Thyroid gland (tissue), 4 donors: Measurements from ENCODE around the gene COL27A1. TPM values are rescaled to one million over a fixed set of nuclear protein-coding genes. Genes with fewer than 3 reads are reported as not detected.

Experiments used
- DNase-seq, 2 donors: peaks; one replicate each; pipeline ENCODE4 v3.0.0-alpha.2; 2019
- H3K27ac ChIP-seq, 3 donors: fragments of 200-600 bp; sonication (generic); 1 replicate in 2 of 3; 2 replicates in 1 of 3; pipeline ENCODE4 v1.5.1; 2016 to 2019; ENCODE audit warnings: mild to moderate bottlenecking in 1 of 3, moderate library complexity in 1 of 3
- H3K27me3 ChIP-seq: fragments of 200-600 bp; sonication (generic); one replicate; pipeline ENCODE4 v1.5.1; 2019
- H3K36me3 ChIP-seq, 2 donors: fragments of 200-600 bp; sonication (generic); one replicate each; pipeline ENCODE4 v1.5.1; 2016 to 2019
- H3K4me1 ChIP-seq, 2 donors: fragments of 200-600 bp; sonication (generic); one replicate each; pipeline ENCODE4 v1.5.1; 2017 to 2019
- H3K4me3 ChIP-seq, 3 donors: fragments of 200-600 bp; sonication (generic); replicated peaks in 1 of 3; 1 replicate in 2 of 3; 2 replicates in 1 of 3; pipeline ENCODE4 v1.5.1; 2016; ENCODE audit warnings: mild to moderate bottlenecking in 1 of 3
- H3K9me3 ChIP-seq: fragments of 200-600 bp; sonication (generic); one replicate; pipeline ENCODE4 v1.5.1; 2017
- POLR2A ChIP-seq, 2 donors: fragments of 450-650 bp; IDR thresholded peaks; one replicate each; pipeline ENCODE4 v1.6.1; 2017; ENCODE audit warnings: antibody characterized with exemption in 2 of 2, mild to moderate bottlenecking in 2 of 2, moderate library complexity in 1 of 2
- WGBS, 2 donors: methylation state at CpG; one replicate each; pipeline ENCODE4 v1.1.5; 2017; 5-methylcytosine and 5-hydroxymethylcytosine counted together
- intact Hi-C: fragments of 100-400 bp; cut with DNase I; formaldehyde crosslinking; loops from one replicate; pipeline ENCODE4 v1.15.1; 2023
- total RNA-seq, 4 donors: library from RNA; depleted of rRNA; stranded (reverse); fragments of >200 nt; gene quantifications; one replicate each; pipeline ENCODE4 v1.2.3, GENCODE V29; 2016
- TF ChIP-seq, protein P1 (sequence below), 6 experiments: fragments of 200-600 bp in 3 of 6; fragments of 450-650 bp in 3 of 6; sonication (generic) in 3 of 6; IDR thresholded peaks; one replicate each; pipeline ENCODE4 v1.5.1; 2016 to 2019; ENCODE audit warnings: antibody characterized with exemption in 6 of 6, mild to moderate bottlenecking in 2 of 6, inconsistent platforms in 1 of 6, moderate library complexity in 1 of 6

The COL27A1 gene
- total RNA-seq, 4 donors from 2014 or later = 6.7 to 32.5 (median 10.6) TPM

- peak overlapping the region in 2 of 3 donors; percentile 7 to 52 for H3K4me3 ChIP-seq
- peak overlapping the region in 1 of 3 donors; percentile 56 for H3K27ac ChIP-seq
- WGBS, 2 donors = 1 to 3% methylated on average over 17 to 20 of the region's 57 CpGs
- peak; percentile 23 to 33 for DNase-seq
- no peaks in the 10 kb centered on the region for H3K9me3 ChIP-seq
- H3K27me3 ChIP-seq = no peaks in the 10 kb centered on the region
- H3K4me1 ChIP-seq = peaks cover 0 to 28% of the 10 kb centered on the region in 2 donors
- TF ChIP-seq, protein P1, sequence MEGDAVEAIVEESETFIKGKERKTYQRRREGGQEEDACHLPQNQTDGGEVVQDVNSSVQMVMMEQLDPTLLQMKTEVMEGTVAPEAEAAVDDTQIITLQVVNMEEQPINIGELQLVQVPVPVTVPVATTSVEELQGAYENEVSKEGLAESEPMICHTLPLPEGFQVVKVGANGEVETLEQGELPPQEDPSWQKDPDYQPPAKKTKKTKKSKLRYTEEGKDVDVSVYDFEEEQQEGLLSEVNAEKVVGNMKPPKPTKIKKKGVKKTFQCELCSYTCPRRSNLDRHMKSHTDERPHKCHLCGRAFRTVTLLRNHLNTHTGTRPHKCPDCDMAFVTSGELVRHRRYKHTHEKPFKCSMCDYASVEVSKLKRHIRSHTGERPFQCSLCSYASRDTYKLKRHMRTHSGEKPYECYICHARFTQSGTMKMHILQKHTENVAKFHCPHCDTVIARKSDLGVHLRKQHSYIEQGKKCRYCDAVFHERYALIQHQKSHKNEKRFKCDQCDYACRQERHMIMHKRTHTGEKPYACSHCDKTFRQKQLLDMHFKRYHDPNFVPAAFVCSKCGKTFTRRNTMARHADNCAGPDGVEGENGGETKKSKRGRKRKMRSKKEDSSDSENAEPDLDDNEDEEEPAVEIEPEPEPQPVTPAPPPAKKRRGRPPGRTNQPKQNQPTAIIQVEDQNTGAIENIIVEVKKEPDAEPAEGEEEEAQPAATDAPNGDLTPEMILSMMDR (IDR thresholded peaks at IDR 0.05) = no peak
- no peak for TF ChIP-seq POLR2A (IDR thresholded peaks at IDR 0.05)
- H3K36me3 ChIP-seq = no peaks in the 10 kb centered on the region
- intact Hi-C loops = no loop called here
Measured at GRCh38 chr9:114155995-114156656, 789 bp downstream of the COL27A1 start.

GRCh38 chr9:114156657-114157421, 1.5 kb downstream of the COL27A1 start:
- H3K9me3 ChIP-seq = no peaks in the 10 kb centered on the region
- no peaks in the 10 kb centered on the region for H3K27me3 ChIP-seq
- H3K36me3 ChIP-seq = no peaks in the 10 kb centered on the region
- peak overlapping the region in 1 of 3 donors; percentile 52 for H3K4me3 ChIP-seq
- peak; percentile 35 to 39 for DNase-seq
- H3K27ac ChIP-seq = no peak overlapping the region
- TF ChIP-seq, protein P1 (IDR thresholded peaks at IDR 0.05) = no peak
- no peak for TF ChIP-seq POLR2A (IDR thresholded peaks at IDR 0.05)
- intact Hi-C loops = no loop called here
- WGBS, 2 donors = 42 to 56% methylated on average over 22 to 23 of the region's 31 CpGs
- H3K4me1 ChIP-seq = peaks cover 0 to 28% of the 10 kb centered on the region in 2 donors

GRCh38 chr9:114157516-114158176, 2.3 kb downstream of the COL27A1 start:
- 91 to 92% methylated on average over 9 of the region's 9 CpGs for WGBS, 2 donors
- TF ChIP-seq, protein P1 (IDR thresholded peaks at IDR 0.05) = no peak
- no peak for TF ChIP-seq POLR2A (IDR thresholded peaks at IDR 0.05)
- H3K36me3 ChIP-seq = no peaks in the 10 kb centered on the region
- intact Hi-C loops = no loop called here
- peaks cover 0 to 28% of the 10 kb centered on the region in 2 donors for H3K4me1 ChIP-seq
- H3K27ac ChIP-seq = no peak overlapping the region
- no peak overlapping the region for H3K4me3 ChIP-seq
- no peaks in the 10 kb centered on the region for H3K27me3 ChIP-seq
- no peaks in the 10 kb centered on the region for H3K9me3 ChIP-seq
- DNase-seq = no peak

DNA sequence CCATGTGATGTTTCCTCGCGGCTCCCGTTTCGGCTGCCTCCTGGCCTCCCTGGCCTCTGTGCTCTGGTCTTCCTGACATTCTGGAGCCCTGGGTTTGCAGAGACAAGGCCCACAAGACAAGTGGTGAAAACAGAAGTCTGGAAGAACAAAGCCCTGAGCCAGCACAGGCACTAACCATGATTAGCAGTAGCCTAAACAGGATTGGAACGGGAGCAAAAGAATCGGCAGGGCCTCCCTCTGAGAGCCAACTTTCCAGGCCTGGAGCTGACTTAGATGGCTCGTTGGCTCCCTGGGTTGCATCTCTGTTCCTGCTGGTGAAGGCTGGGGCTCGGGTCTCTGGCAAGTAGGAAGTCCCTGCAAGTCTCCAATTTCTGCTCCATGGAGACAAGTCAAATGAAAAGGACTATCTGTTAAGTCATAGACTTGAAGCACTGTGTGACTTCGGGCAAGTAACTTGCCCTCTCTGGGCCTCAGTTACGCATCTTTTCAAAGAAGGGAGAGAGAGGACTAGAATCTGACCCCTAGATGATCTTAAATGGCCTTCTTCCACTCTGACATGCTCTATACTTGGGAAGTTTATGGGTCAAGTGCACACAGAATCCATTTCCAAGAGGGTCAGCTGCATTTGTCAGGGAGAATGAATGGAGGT, 3.3 kb downstream of the COL27A1 start:
- H3K9me3 ChIP-seq = no peaks in the 10 kb centered on the region
- no peak for DNase-seq
- no peak overlapping the region for H3K27ac ChIP-seq
- intact Hi-C loops = no loop called here
- peaks cover 0 to 28% of the 10 kb centered on the region in 2 donors for H3K4me1 ChIP-seq
- no peak for TF ChIP-seq POLR2A (IDR thresholded peaks at IDR 0.05)
- TF ChIP-seq, protein P1 (IDR thresholded peaks at IDR 0.05) = no peak
- no peaks in the 10 kb centered on the region for H3K36me3 ChIP-seq
- WGBS, 2 donors = 89 to 90% methylated on average over 10 of the region's 10 CpGs
- no peak overlapping the region for H3K4me3 ChIP-seq
- H3K27me3 ChIP-seq = no peaks in the 10 kb centered on the region
